HG03354 (cell line): Measurements from ENCODE around the gene COL16A1.
A peak's percentile ranks its signal among the peaks of the same experiment; 100 is the strongest.

Experiments
- ATAC-seq: cut with Tn5 transposase; IDR thresholded peaks from one replicate; pipeline ENCODE4 v1.9.1; 2021; ENCODE audit warnings: mild to moderate bottlenecking; ENCODE audit not compliant: unreplicated experiment, poor library complexity, severe bottlenecking

The COL16A1 gene

DNA sequence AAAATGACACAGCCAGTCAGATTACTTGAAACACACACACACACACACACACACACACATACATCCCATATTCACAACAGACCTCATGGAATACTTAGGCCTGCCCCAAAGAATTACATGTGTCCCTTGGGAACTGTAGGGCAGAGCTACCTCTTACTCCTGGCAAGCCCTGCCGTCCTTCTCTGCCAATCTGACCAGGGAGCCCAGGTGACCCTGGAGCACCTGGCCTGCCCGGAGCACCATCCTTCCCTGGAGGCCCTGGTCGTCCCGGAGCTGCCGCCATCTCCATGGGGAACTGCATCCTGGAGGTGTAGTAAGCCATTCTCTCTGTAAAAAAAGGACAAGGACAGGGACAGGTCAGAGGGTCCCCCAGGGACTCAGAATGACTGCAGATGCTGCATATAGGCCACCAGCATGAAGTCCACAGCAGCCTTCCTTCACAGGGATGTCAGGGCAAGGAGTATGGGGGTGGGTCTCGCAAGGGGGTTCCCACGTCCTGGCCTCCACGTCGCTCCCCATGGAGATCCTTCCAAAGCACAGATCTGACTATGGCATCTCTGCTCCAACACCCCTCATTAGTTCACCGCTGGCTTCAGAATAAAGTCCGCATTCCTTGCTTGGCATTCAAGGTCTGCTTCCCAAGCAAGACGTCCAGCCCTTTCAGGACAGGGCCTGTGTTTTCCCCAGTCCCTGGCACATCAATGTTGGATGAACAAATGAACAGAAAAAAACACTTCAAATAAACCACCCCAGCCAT lies 49.9 kb downstream of the COL16A1 start:
- no peak for ATAC-seq

DNA sequence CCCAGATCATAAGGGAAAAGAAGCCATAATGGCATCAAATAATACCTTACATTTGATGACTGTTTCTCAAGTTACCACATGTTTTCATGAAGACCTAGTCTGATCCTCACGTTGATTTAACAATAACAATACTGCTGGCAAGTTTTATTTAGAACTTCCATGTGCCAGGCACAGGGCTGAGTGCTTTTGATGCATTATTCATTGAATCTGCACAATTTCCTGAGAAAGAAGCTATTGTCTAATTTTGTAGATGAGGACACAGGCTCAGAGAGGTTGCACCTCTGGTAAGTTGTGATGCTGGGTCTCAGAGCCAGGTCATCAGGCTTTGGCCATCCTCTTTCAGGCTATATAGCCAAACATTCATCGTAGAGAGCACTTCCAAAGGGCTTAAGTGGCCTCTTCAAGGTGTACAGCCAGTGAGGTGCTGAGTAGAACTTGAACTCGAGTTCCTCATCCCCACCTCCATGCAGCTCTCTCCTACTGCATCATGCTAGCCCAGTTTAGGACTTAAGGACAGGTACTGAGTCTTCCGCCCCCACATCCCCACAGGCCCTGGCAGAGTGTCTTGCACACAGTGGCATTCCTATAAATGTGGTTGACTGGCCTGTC lies 50.8 kb downstream of the COL16A1 start:
- ATAC-seq: no peak

- ATAC-seq: no peak
Observed at GRCh38 chr1:31651766-31652165, 52.1 kb downstream of the COL16A1 start.

GRCh38 chr1:31651089-31651420 lies 52.8 kb downstream of the COL16A1 start:
- no peak for ATAC-seq

DNA sequence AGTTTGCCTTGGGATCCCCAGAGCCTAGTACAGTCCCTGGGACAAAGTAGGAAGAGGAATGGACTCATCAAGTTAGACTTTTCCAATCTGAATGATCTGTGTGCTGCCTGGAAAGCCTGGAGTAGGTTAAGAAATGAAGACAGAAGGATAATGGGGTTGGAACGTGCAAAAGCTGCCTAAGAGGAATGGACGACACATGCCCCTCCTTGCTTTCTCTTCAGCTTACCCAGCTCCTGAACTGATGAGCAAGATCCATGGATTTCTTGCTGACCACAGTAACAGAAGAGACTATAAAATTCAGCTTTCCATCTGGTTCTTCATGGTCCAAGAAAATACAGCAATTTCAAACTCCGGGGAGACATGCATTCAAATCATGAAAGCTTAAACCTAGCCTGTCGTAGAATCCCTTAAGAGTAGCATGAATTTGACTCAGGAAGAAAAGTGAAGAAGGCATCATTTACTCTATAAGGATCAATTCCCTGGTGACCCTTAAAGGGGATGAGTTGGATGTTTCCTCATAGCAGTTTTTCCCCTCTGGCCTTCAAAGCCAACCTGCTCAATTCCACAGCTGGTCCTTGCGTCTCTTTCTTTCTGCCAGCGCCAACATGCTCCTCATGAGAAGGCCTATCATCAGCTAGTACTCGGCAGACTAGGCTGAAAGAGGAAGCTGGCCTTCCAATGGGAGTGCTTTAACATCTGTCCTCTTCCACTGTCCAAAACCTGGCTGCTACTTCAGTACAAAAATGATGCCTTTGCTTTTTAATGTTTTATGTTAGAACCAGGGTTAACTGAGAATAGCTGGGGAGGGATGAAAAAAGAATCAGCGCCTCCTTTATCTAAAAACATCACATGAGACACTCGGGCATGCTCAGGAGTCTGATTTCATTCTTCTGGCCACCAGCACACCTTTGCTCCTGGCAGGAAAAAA lies 53.4 kb downstream of the COL16A1 start:
- no peak for ATAC-seq

- no peak for ATAC-seq
Observed at GRCh38 chr1:31648641-31649357, 55.0 kb downstream of the COL16A1 start.

DNA sequence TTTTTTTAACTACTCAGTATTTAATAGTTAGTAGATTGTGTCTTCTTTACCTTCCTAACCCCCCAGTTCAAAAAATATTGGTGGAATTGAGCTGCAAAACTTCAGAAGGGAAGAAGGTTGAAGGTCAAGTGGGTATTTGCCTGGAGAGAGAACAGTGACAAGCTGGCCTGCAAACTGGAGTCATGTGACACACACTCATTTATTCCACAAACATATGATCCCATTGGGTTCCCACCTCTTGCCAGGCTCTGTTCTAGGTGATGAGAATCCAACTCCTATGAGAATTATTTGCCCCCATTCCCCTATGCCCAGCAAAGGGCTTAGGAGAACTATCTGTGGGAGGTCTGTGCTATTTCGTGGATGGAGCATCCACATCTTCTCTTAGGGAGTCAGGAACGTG lies 55.6 kb downstream of the COL16A1 start:
- no peak for ATAC-seq

DNA sequence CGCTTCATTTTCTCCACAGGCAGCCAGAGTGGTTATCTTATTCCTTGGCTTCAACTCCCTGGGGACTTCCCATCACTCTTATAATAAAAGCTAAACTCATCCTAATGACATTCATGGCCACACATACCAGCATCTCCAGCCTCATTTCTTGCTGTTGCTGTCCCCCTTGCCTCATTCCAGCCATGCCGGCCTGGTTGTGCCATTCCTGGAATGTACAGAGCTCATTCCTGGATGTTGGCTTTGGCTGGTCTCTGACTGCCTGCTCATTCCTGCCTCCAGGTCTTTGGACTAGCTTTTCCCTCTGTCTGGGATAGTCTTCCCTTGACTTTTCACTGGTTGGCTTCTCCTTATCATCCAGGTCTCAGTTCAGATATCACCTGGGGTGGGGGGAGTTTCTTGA lies 56.7 kb downstream of the COL16A1 start:
- no peak for ATAC-seq

- ATAC-seq: no peak
Observed at GRCh38 chr1:31646259-31646960, 57.4 kb downstream of the COL16A1 start.

DNA sequence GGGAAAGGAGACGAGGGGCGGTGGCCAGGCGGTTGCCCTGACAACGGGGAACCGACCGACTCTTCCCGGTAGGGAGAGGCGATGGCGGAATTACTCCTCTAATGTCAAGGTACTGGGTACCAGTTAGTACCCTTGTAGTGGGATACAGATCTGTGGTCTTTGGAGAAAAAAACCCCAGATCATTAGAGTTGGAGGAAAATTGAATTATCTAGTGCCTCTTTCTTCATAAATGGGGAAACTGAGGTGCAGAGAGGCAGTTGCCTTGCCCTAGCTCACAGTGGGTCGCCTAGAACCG lies 58.6 kb downstream of the COL16A1 start:
- no peak for ATAC-seq

DNA sequence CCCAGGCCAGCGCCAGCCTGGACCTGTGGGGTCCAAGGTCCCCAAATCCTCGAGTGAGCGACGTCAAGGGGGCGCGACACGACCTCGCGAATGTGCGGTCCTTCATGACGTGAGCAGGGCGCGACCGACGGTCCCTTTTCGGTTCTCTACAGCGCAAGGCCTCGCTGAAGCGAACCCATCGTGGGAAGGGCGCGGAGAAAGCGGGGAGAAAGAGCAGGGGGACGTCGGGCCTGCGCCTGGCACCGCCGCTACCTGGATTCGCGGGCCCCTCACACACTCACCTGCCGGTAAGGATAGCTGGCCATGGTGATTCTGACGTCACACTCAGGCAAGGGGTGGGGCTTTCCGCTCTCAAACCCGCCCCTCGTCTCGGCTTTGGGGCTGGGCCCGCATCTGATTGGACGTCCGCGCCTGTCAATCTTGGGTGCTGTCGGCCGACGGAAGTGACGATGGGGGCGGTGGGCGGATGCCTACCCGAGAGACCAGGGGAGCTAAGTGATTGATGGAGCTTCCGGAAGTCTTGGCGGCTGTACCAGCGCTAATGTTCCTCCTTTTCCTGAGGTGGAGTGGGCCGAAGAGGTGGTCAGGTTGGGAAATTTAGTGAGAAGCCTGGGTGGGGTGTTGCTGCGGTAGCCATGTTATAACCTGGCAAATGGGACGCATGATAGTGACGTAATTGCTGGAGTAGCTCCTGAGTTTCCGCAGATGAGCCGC lies 59.1 kb downstream of the COL16A1 start, which contains the start of gene PEF1:
Gene PEF1 (minus strand): TSS at position 317 of the 714 bp plus-strand sequence. CDS start 12 bp downstream, at position 305.
- ATAC-seq: peak; percentile 94

- peak; percentile 26 for ATAC-seq
Observed at GRCh38 chr1:31643976-31644559, 59.7 kb downstream of the COL16A1 start.

DNA sequence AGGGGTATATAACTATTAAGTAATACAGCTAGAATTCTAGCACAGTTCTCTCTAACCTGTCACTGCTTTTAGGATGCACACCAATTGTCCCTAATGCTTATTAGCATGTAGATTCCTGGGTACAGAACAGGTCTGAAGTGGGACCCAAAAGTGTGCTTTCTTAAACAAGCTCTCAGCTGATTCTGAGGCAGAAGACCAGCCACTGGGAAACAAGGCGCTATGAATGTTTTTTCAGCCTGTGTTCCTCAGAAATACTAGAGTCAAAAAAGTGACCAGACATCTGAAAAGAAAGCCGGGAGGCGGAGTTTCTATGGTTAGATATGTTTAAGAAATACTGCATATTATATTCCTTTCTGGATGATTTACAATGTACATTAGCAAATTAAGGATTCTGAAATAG lies 60.9 kb downstream of the COL16A1 start:
- no peak for ATAC-seq

DNA sequence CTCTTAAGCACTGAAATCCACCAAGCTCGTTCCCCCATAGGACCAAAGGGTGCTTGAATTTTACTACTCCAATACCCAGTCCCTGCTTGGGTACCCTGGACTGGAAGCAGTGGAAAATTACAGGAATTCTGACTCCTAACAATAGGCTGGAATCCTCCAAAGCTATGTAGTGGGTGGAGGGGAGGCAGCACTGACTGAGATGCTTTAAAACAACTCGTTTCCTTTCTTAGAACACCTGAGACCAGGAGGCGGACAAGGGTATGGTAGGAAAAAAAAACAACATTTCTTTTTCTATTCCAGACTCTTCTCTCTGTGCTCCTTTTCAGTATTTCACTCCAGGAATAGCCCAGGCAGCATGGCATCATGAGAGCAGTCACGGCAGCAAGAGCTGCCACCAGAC lies 61.5 kb downstream of the COL16A1 start:
- no peak for ATAC-seq

GRCh38 chr1:31640964-31641363 lies 62.9 kb downstream of the COL16A1 start:
- ATAC-seq: no peak

- no peak for ATAC-seq
Observed at GRCh38 chr1:31640179-31640578, 63.6 kb downstream of the COL16A1 start.

DNA sequence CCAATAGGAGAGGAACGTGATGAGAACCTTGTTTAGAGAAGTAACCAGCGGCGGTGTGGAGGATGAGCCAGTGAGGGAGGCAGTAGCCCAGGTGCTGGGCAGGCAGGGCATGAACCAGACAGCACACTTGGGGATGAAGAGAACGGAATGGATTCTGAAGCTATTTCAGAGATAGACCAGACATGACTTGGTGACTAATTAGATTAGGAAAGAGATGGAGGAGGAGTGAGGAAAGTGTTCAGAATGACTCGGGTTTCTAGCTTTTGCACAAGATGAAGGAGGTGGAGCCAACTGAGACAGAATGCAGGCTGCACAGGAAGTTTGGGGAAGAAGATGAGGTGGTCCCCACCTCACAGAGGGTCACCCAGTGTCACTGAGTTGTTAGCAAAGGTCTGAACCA lies 64.3 kb downstream of the COL16A1 start:
- ATAC-seq: no peak

DNA sequence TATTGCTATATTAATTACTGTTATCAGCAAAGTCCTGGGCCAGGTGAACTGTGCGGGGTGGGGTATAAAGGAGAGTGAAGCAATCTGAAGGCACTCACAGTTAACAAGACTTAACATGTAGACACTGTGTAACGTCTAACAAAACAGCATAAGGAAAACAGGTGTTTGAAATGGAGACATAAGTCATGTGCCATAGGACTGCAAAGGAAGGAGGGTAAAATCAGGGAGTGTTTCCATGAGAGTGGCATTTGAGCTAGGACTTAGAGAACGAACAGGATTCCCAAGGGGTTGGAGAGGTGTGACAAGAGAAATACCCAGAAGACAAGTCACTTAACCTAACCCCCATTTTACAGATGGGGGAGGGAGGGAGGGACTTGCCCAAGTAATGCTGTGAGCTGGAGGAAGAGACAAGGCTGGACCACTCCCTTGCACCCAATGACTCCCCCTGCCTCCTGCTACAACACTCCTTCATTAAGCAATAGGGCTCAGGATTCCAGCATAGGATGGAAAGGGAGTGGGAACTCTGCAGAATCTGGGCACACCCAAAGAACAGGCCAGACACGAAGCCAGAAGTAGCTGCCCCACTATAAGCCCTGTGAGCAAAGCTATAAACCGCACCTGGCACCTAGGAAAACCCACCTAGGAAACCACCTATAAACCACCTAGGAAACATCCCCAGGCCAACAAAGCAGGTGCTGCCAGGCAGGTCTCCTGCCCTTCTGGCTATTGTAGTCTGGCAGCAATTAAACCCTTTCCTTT lies 65.7 kb downstream of the COL16A1 start:
- no peak for ATAC-seq
